ENCODE data around the gene PWP2. TPM values are rescaled to one million over a fixed set of nuclear protein-coding genes. Genes with fewer than 3 reads are reported as not detected.

PWP2 gene
- total and polyA plus RNA-seq, 4 donors = 3.6 to 20.4 (median 9.6) TPM

GRCh38 chr21:44085491-44086321, 21.5 kb upstream of the PWP2 start:
- Histone ChIP-seq H3K27ac (ENCODE audit: low read depth in 1 of 2, low read length in 1 of 2) (peak overlapping the region; percentile 51 to 53), H3K36me3 (ENCODE audit: control insufficient read depth in 4 of 4, insufficient read depth in 4 of 4, low read length in 4 of 4) (peaks cover 15 to 52% (median 19%) of the 10 kb centered on the region in 4 donors), H3K9ac (ENCODE audit: insufficient read depth in 1 of 2, low read length in 2 of 2) (no peak overlapping the region), H3K9me3 (ENCODE audit: control insufficient read depth in 4 of 4, insufficient read depth in 3 of 4, low read length in 3 of 4) (no peaks in the 10 kb centered on the region), H3K27me3 (ENCODE audit: control insufficient read depth in 3 of 3, insufficient read depth in 3 of 3, low read length in 2 of 3) (no peaks in the 10 kb centered on the region), H3K4me1 (ENCODE audit: control insufficient read depth in 5 of 5, insufficient read depth in 5 of 5, low read length in 5 of 5) (peaks cover 0 to 28% (median 8%) of the 10 kb centered on the region in 5 donors), H3K4me3 (no peak overlapping the region)
- DNase-seq = no peak
- ATAC-seq (ENCODE audit: insufficient read depth, low FRiP score) = no peak
- WGBS, 2 donors = 65 to 74% methylated on average over 15 of the region's 15 CpGs
- TF ChIP-seq CTCF (IDR thresholded peaks at IDR 0.05; ENCODE audit: control extremely low read depth, extremely low read depth) = no peak

- H3K27ac ChIP-seq (ENCODE audit: low read depth in 1 of 2, low read length in 1 of 2) = peak overlapping the region; percentile 51 to 57
- peaks cover 14 to 49% (median 19%) of the 10 kb centered on the region in 4 donors for H3K36me3 ChIP-seq (ENCODE audit: control insufficient read depth in 4 of 4, insufficient read depth in 4 of 4, low read length in 4 of 4)
- no peaks in the 10 kb centered on the region for H3K9me3 ChIP-seq (ENCODE audit: control insufficient read depth in 4 of 4, insufficient read depth in 3 of 4, low read length in 3 of 4)
- H3K4me1 ChIP-seq (ENCODE audit: control insufficient read depth in 5 of 5, insufficient read depth in 5 of 5, low read length in 5 of 5) = peaks cover 0 to 28% (median 8%) of the 10 kb centered on the region in 5 donors
- 81 to 88% methylated on average over 20 to 21 of the region's 21 CpGs for WGBS, 2 donors
- no peak for TF ChIP-seq CTCF (IDR thresholded peaks at IDR 0.05; ENCODE audit: control extremely low read depth, extremely low read depth)
- no peak for ATAC-seq (ENCODE audit: insufficient read depth, low FRiP score)
- no peak overlapping the region for H3K9ac ChIP-seq (ENCODE audit: insufficient read depth in 1 of 2, low read length in 2 of 2)
- H3K4me3 ChIP-seq = no peak overlapping the region
- H3K27me3 ChIP-seq (ENCODE audit: control insufficient read depth in 3 of 3, insufficient read depth in 3 of 3, low read length in 2 of 3) = no peaks in the 10 kb centered on the region
- no peak for DNase-seq
Measured at GRCh38 chr21:44086636-44087425, 20.4 kb upstream of the PWP2 start.

GRCh38 chr21:44087426-44088400, 19.5 kb upstream of the PWP2 start:
- no peaks in the 10 kb centered on the region for H3K9me3 ChIP-seq (ENCODE audit: control insufficient read depth in 4 of 4, insufficient read depth in 3 of 4, low read length in 3 of 4)
- TF ChIP-seq CTCF (IDR thresholded peaks at IDR 0.05; ENCODE audit: control extremely low read depth, extremely low read depth) = no peak
- DNase-seq (no peak), ATAC-seq (ENCODE audit: insufficient read depth, low FRiP score) (no peak)
- WGBS, 2 donors = 61 to 75% methylated on average over 33 of the region's 33 CpGs
- peaks cover 0 to 28% (median 8%) of the 10 kb centered on the region in 5 donors for H3K4me1 ChIP-seq (ENCODE audit: control insufficient read depth in 5 of 5, insufficient read depth in 5 of 5, low read length in 5 of 5)
- peaks cover 19 to 47% (median 21%) of the 10 kb centered on the region in 4 donors for H3K36me3 ChIP-seq (ENCODE audit: control insufficient read depth in 4 of 4, insufficient read depth in 4 of 4, low read length in 4 of 4)
- H3K27me3 ChIP-seq (ENCODE audit: control insufficient read depth in 3 of 3, insufficient read depth in 3 of 3, low read length in 2 of 3) = no peaks in the 10 kb centered on the region
- peak overlapping the region in 1 of 2 donors; percentile 57 for H3K27ac ChIP-seq (ENCODE audit: low read depth in 1 of 2, low read length in 1 of 2)
- H3K4me3 ChIP-seq = no peak overlapping the region
- H3K9ac ChIP-seq (ENCODE audit: insufficient read depth in 1 of 2, low read length in 2 of 2) = no peak overlapping the region

All from lung (tissue), 12 donors.